Activated CD4-positive, alpha-beta memory T cell treated with anti-CD3 and anti-CD28 coated beads, Interleukin-2, amount 10 ng/mL, durations not matched to agents 7 days and 5 days (primary cell): ENCODE data around the gene ARRB1. TPM values are rescaled to one million over a fixed set of nuclear protein-coding genes. Genes with fewer than 3 reads are reported as not detected.
"Not testable (repeated sequence)": the region's sequence is repeated elsewhere in the genome, so short reads cannot be mapped to it uniquely, and the experiment has no call there.

Experiments
- CTCF ChIA-PET: fragments of 350-600 bp; sonication (Branson Sonifier 250); formaldehyde crosslinking; loops from one replicate; lab custom pipeline; 2021; ENCODE audit warnings: antibody characterized with exemption, inconsistent platforms; lab: Charles Lee
- POLR2A ChIA-PET: fragments of 350-600 bp; sonication (Branson Sonifier 250); formaldehyde crosslinking; loops from one replicate; lab custom pipeline; 2021; ENCODE audit warnings: antibody characterized with exemption; lab: Charles Lee
- DNase-seq: peaks from one replicate; pipeline ENCODE4 v3.0.0-alpha.2; 2020
- H3K27ac Mint-ChIP-seq: one replicate; pipeline ENCODE4 v1.8.0; 2021; ENCODE audit warnings: mild to moderate bottlenecking, mixed read lengths
- H3K27me3 Mint-ChIP-seq: one replicate; pipeline ENCODE4 v1.8.0; 2021; ENCODE audit warnings: mixed read lengths
- H3K36me3 Mint-ChIP-seq: one replicate; pipeline ENCODE4 v1.8.0; 2021; ENCODE audit warnings: low read depth, mixed read lengths
- H3K4me1 Mint-ChIP-seq: one replicate; pipeline ENCODE4 v1.8.0; 2021; ENCODE audit warnings: mixed read lengths
- H3K4me3 Mint-ChIP-seq: one replicate; pipeline ENCODE4 v1.8.0; 2021; ENCODE audit warnings: mild to moderate bottlenecking, mixed read lengths
- H3K9me3 Mint-ChIP-seq: one replicate; pipeline ENCODE4 v1.8.0; 2021; ENCODE audit warnings: mixed read lengths
- total RNA-seq, 2 experiments: library from RNA; stranded (reverse); gene quantifications; one replicate each; pipeline ENCODE4 v1.2.3, GENCODE V29; 2021

The ARRB1 gene
- total RNA-seq, 2 experiments from 2014 or later = 13.4 to 19.0 TPM

DNA sequence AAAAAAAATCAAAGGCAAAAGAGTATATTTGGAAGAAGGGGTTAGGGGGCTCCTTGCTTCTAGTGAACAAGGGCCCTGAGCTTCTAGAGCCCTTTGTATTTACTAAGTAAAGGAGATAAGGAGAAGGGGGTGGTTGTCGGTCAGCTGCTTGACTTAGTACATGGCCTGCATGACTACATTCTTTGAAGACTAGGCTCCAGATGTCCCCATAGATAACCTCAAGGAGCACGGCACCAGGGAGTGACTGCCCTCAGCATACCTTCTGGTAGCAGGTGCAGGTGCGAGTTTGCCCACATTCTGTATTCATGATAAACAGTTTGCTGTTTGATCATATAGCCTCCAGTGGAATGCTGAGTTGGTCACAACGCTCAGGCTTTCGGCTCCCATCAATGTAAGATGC is 15.4 kb upstream of the ARRB1 start:
- Mint-ChIP-seq H3K4me1 (peaks cover 21% of the 10 kb centered on the region), H3K27me3 (peaks cover 11% of the 10 kb centered on the region)
- H3K4me3 Mint-ChIP-seq, H3K9me3 Mint-ChIP-seq, H3K36me3 Mint-ChIP-seq, DNase-seq, CTCF ChIA-PET, H3K27ac Mint-ChIP-seq: not testable (repeated sequence)
- POLR2A ChIA-PET = interaction anchor here (1.0 kb wide), 1 partner anchor 27 kb away, joined by 3 read pairs; no protein-coding TSS in a partner anchor

DNA sequence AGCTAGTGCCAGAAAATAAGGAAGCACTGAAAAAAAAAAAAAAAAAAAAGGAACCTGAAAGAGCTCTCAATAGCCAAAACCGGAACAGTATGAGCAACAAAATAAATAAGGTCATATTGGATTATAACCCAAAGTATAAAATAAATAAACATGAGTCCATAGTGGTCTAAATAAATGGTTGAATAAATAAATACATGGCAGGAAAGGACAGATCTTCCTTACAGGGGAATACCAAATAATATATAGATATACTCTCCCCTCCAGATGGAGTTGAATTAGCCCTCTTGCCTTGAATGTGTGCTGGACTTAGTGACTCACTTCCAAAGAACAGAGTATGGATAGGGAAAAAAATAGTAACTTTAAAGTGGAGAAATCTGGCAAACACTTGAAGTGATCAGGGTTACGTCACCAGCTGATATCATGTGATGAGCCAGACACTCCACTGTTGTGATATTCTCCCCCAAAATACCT is 14.3 kb upstream of the ARRB1 start:
- Mint-ChIP-seq H3K4me3 (no peak overlapping the region), H3K4me1 (peaks cover 17% of the 10 kb centered on the region), H3K9me3 (peaks cover 3% of the 10 kb centered on the region), H3K27ac (no peak overlapping the region), H3K36me3 (peaks cover 5% of the 10 kb centered on the region), H3K27me3 (peaks cover 11% of the 10 kb centered on the region)
- DNase-seq = no peak
- ChIA-PET CTCF (interaction anchor here (0.7 kb wide), 1 partner anchor 36 kb away, joined by 4 read pairs; no protein-coding TSS in a partner anchor), POLR2A (no interaction called here)

DNA sequence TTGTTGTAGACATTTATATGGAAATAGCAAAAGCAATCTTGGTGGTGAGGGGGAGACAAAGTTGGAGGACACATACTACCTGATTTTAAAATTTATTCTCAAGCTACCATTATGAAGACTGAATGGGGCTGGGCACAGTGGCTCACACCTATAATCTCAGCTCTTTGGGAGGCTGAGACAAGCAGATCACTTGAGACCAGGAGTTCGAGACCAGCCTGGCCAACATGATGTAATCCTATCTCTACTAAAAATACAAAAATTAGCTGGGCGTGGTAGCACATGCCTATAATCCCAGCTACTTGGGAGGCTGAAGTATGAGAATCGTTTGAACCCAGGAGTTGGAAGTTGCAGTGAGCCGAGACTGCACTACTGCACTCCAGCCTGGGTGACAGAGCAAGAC is 10.8 kb upstream of the ARRB1 start:
- not testable (repeated sequence) for H3K4me1 Mint-ChIP-seq, H3K9me3 Mint-ChIP-seq, H3K4me3 Mint-ChIP-seq, DNase-seq, H3K36me3 Mint-ChIP-seq, H3K27ac Mint-ChIP-seq
- ChIA-PET POLR2A (interaction anchor here (0.8 to 1.9 kb wide), 4 partner anchors 10 to 87 kb away, joined by 3 to 9 read pairs (median 4); no protein-coding TSS in a partner anchor), CTCF (interaction anchor here (1.2 to 2.6 kb wide), 5 partner anchors 9 to 88 kb away, joined by 4 to 14 read pairs (median 5); no protein-coding TSS in a partner anchor)
- H3K27me3 Mint-ChIP-seq = peaks cover 15% of the 10 kb centered on the region

DNA sequence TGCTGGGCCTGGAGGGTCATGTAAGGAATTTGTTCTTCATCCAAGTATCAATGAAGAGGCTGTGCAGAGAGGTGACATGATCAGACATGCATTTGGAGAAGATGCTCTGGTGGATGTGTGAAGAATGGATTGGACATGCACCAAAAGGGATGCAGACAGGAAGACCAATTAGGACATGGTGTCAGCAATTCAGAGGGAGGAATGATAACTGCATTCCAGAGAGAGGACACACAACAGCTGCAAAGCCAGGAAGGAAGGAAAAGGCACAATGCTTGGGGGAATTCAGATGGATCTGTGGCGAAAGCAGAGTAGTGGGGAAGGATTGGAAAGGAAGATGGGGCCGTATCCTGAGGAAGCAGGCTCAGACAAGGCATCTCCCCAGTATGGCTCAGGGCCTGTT is 5.2 kb upstream of the ARRB1 start:
- ChIA-PET CTCF (interaction anchor here (1.6 kb wide), 1 partner anchor 13 kb away, joined by 4 read pairs; no protein-coding TSS in a partner anchor), POLR2A (no interaction called here)
- H3K27me3 Mint-ChIP-seq = peaks cover 5% of the 10 kb centered on the region
- peaks cover 17% of the 10 kb centered on the region for H3K4me1 Mint-ChIP-seq
- no peak overlapping the region for H3K4me3 Mint-ChIP-seq
- H3K27ac Mint-ChIP-seq = no peak overlapping the region
- no peaks in the 10 kb centered on the region for H3K9me3 Mint-ChIP-seq
- H3K36me3 Mint-ChIP-seq = no peaks in the 10 kb centered on the region
- DNase-seq = no peak

DNA sequence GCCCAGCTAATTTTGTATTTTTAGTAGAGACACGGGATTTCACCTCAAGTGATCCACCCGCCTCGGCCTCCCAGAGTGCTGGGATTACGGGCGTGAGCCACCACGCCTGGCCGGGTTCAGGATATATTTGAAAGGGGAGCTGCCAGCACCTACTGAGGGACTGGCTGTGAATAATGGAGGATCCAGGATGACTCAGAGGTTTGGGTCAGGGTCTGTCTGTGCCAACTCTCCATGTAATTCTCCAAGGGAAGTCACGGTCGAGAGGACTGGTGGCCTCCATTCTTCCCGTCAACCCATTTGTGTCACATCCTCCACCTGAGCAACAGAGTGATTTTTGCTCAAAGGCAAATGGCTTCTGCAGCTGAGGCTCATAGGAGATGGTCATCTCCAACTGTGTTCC is 3.6 kb upstream of the ARRB1 start:
- Mint-ChIP-seq H3K4me1 (peaks cover 27% of the 10 kb centered on the region), H3K27ac (no peak overlapping the region), H3K36me3 (no peaks in the 10 kb centered on the region), H3K4me3 (no peak overlapping the region), H3K9me3 (no peaks in the 10 kb centered on the region), H3K27me3 (peaks cover 5% of the 10 kb centered on the region)
- DNase-seq = no peak
- ChIA-PET POLR2A (interaction anchor here (1.2 kb wide), 1 partner anchor 15 kb away, joined by 3 read pairs; no protein-coding TSS in a partner anchor), CTCF (interaction anchor here (0.7 to 1.6 kb wide), 5 partner anchors 12 to 364 kb away, joined by 3 to 7 read pairs (median 4); no protein-coding TSS in a partner anchor)

DNA sequence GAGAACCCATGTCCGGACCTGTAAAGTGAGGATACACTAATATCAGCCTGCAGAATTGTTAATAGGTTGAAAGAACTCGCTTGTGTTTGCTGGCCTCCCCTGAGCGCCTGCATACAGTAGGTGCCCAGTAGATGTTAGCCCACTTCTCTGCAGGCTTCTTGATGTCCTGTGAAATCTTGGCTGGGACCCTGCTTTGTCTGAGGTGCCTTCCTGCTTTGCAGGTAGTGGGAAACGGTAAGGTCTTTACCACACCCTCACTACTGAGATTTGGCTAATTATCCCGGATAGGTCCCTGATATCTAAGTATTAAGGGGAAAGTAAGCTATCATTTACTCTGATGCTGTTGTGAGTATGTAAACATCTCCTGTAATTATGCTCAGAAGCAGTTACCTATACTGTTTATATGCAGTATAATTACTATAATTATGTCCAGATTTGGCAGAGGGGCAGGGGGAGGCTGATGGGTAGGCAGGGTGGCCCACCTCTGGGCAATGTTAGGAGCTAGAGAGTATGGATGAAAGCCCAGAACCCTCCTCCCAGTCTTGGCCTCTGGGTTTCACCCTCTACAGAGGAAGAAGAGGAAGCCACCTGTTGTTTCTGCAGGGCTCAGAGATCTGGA is 1.2 kb upstream of the ARRB1 start:
- Mint-ChIP-seq H3K4me1 (peaks cover 33% of the 10 kb centered on the region), H3K4me3 (peak overlapping the region; percentile 85), H3K9me3 (no peaks in the 10 kb centered on the region), H3K27ac (peak overlapping the region; percentile 75), H3K36me3 (no peaks in the 10 kb centered on the region), H3K27me3 (peaks cover 2% of the 10 kb centered on the region)
- POLR2A ChIA-PET = interaction anchor here (0.8 to 5.2 kb wide), 9 partner anchors 10 to 111 kb away, joined by 3 to 49 read pairs (median 4); no protein-coding TSS in a partner anchor
- CTCF ChIA-PET = interaction anchor here (0.9 to 2.0 kb wide), 9 partner anchors 10 to 104 kb away, joined by 3 to 14 read pairs (median 6); no protein-coding TSS in a partner anchor
- no peak for DNase-seq

DNA sequence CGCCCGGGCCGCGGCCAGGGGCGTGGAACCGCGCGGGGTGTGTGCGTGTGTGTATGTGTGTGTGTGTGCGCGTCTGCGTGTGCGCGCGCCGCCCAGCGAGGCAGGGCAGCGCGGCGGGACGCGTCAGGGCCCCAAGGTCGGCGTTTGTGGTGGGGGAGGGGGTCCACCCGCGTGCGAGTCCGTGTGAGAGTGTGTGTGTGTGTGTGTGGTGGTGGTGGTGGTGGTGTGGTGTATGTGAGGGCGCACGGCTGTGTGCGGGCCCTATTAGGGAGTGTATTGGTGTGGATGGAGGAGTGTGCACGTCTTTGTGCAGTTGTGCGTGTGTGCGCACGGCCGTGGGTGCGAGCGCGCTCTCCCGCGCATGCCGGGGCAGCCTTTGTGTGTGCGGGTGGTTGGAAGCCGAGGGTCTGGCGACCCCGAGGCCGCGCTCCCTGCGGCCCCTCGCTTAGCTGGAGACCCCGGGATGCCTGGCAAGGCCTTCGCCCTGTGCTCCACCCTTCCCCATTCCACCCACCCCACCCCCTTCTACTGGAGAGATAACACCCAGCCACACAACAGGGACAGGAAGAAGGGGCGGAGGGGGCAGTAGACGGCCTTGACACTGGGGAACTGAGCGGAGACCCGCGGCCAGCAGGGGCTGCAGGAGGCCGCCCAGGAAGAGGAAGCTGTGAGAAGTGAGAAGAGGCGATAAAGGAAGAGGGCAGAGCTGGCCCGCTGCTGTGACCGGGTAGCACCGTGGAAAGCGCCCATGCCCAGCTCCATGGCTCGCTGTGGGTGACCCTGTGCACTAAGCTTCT is 528 bp upstream of the ARRB1 start:
- Mint-ChIP-seq H3K36me3 (no peaks in the 10 kb centered on the region), H3K27ac (peak overlapping the region; percentile 75), H3K9me3 (no peaks in the 10 kb centered on the region), H3K4me1 (peaks cover 33% of the 10 kb centered on the region), H3K27me3 (peaks cover 2% of the 10 kb centered on the region), H3K4me3 (peak overlapping the region; percentile 85)
- ChIA-PET CTCF (interaction anchor here (0.9 to 2.0 kb wide), 11 partner anchors 11 to 110 kb away, joined by 3 to 14 read pairs (median 6); no protein-coding TSS in a partner anchor), POLR2A (interaction anchor here (0.8 to 5.2 kb wide), 10 partner anchors 11 to 110 kb away, joined by 3 to 49 read pairs (median 4); no protein-coding TSS in a partner anchor)
- DNase-seq = peak; percentile 65

DNA sequence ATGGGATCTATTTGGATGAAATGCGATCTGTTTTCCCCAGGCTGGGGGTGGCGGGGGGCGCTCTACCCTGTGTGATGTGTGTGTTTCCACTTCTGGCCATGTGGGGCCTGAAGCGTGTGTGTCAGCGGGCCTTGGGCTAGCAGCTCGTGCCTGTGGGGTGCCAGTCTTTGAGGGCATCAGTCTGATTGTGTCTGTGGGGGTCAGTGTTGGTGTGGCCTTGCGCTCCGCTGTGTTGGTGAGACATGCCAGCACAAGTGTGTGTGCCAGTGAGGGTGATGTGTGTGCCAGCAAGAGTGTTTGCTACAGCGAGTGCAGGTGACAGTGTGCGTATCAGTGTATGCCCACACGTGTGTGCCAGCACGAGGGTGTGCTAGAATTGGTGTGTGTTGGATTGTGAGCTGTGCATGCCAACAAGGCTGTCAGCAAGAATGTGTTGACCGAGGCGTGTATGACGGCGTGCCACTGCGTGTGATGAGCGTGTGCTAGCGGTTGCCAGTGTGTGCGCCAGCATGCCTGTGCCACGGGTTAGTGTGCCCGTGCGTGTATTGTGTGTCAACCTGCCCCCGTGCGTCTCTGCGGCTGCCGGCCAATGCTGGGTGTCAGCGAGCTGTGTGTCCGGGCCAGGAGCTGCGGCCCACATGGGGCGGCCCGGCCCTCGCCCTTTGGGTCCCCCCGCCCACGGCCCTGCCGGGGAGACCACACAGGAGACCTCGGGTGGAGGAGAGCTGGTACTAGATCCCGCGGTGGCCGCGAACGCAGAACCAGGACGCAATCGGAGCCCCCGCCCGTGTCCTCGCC is 519 bp downstream of the ARRB1 start:
- ChIA-PET POLR2A (interaction anchor here (1.1 to 5.2 kb wide), 4 partner anchors 10 to 75 kb away, joined by 3 to 49 read pairs (median 6); no protein-coding TSS in a partner anchor), CTCF (interaction anchor here (1.3 to 1.7 kb wide), 4 partner anchors 11 to 109 kb away, joined by 4 to 8 read pairs (median 6); no protein-coding TSS in a partner anchor)
- Mint-ChIP-seq H3K27ac (peak overlapping the region; percentile 67), H3K4me3 (peak overlapping the region; percentile 69), H3K9me3 (no peaks in the 10 kb centered on the region), H3K36me3 (no peaks in the 10 kb centered on the region), H3K4me1 (peaks cover 41% of the 10 kb centered on the region), H3K27me3 (peaks cover 2% of the 10 kb centered on the region)
- peak; percentile 41 for DNase-seq

DNA sequence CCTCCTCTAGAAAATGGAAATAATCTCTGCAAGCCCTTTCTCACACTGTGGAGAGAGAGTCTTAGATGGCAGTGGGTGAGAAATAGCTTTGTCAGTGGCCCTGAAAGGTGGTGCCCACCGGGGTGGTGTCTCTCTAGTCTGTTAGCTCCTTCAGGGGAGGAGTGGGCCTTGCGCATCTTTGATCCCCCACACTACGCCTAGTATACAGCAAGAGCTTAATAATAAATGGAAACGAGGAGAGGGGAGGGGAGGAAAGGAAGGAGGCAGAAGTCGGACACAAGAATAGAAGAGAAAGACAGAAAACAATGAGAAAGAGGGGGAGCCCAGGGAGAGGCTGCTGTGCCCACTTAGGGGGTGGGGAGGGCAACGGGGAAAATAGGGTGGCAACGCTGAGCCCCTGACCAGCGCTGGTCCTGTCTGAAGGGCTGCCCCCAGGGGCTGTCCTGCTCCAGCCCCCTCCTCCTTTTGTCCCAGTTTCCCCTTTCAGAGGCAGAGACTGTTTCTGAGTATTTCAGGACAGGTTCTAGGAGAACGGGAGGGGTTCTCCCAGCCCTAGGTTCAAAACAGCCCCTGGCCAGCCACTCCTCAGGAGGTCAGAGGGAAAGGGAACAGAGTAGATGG is 1.2 kb downstream of the ARRB1 start:
- H3K4me3 Mint-ChIP-seq = peak overlapping the region; percentile 69
- POLR2A ChIA-PET = interaction anchor here (1.1 to 5.2 kb wide), 4 partner anchors 10 to 74 kb away, joined by 3 to 49 read pairs (median 6); no protein-coding TSS in a partner anchor
- H3K4me1 Mint-ChIP-seq = peaks cover 46% of the 10 kb centered on the region
- H3K27ac Mint-ChIP-seq = peak overlapping the region; percentile 67
- no peaks in the 10 kb centered on the region for H3K9me3 Mint-ChIP-seq
- DNase-seq = no peak
- no peaks in the 10 kb centered on the region for H3K36me3 Mint-ChIP-seq
- H3K27me3 Mint-ChIP-seq = peaks cover 2% of the 10 kb centered on the region
- CTCF ChIA-PET = interaction anchor here (1.3 to 1.7 kb wide), 2 partner anchors 12 to 19 kb away, joined by 4 to 7 read pairs; no protein-coding TSS in a partner anchor

DNA sequence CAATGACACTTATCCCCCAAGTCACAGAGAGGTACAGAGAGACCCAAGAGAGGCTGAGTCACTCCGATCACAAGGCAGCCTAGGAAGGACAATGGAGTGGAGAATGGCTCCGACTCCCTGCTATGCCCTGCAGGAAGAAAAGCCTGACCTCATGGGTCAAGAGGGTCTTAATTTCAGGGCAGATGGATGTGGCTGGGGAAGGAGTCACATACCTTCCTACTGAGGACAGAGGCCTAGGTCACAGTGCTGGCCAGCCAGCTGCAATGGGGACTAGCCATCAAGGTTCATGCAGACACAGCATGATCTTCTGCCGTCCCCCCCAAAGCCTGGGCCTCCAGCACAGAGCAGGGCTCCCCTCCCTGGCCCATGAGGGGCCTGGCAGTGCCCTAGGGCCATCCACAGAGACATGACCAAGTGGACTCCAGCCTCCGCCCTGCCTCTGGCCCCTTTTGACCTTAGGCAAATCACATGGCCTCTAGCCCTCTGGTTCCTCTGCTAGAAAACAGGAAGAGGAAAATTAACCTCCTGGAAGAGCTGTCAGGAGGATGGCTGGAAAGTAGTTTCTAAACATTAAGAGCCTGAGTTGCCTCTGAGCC is 1.8 kb downstream of the ARRB1 start:
- H3K4me1 Mint-ChIP-seq = peaks cover 46% of the 10 kb centered on the region

More for the DNA sequence above, 1.8 kb downstream of the ARRB1 start:
- CTCF ChIA-PET = interaction anchor here (0.9 to 1.7 kb wide), 2 partner anchors 13 to 33 kb away, joined by 3 to 4 read pairs; no protein-coding TSS in a partner anchor
- H3K4me3 Mint-ChIP-seq = peak overlapping the region; percentile 41
- no peaks in the 10 kb centered on the region for H3K36me3 Mint-ChIP-seq
- no peak for DNase-seq
- POLR2A ChIA-PET = interaction anchor here (1.1 to 5.2 kb wide), 3 partner anchors 9 to 74 kb away, joined by 5 to 49 read pairs (median 8); no protein-coding TSS in a partner anchor
- peak overlapping the region; percentile 18 for H3K27ac Mint-ChIP-seq
- H3K9me3 Mint-ChIP-seq = no peaks in the 10 kb centered on the region
- H3K27me3 Mint-ChIP-seq = peaks cover under 1% of the 10 kb centered on the region
